ENCODE measurements around the gene TRABD2B. TPM values are rescaled to one million over a fixed set of nuclear protein-coding genes. Genes with fewer than 3 reads are reported as not detected.

Gene TRABD2B
- total and polyA plus RNA-seq, 2 of the 4 experiments (the other 2 are of a cell fraction), result not detected

DNA sequence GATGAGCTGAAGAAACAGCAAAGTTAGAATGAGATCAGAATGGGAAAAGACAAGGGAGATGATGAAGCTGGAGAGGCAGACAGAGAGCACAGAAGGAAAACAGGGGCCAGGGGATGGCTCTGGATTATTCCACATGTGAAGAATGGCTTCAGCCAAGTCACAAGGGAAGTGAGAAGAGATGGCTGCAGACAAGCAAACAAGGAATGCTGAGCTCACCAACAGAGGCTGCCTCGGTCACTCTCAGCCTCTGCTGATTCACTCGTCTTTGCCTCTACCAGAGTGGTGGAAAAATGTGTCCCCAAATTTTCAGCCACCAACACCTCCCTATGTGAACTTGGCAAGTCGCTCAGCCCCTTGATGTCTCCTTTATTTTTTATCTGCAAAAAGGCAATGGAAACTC is 46.7 kb downstream of the TRABD2B start:
- H3K18ac ChIP-seq (ENCODE audit: low read depth, low read length), result no peak overlapping the region
- no peak overlapping the region for H4K5ac ChIP-seq (ENCODE audit: low read depth, low read length)
- ChIA-PET POLR2A (ENCODE audit: unreplicated experiment) (no interaction called here), CTCF (no interaction called here)
- H4K91ac ChIP-seq (ENCODE audit: insufficient read depth, low read depth, low read length), result no peak overlapping the region
- H3K23ac ChIP-seq (ENCODE audit: low read depth, low read length), result no peak overlapping the region
- H3K4ac ChIP-seq (ENCODE audit: low read depth, low read length), result no peak overlapping the region
- no peak overlapping the region for H2BK120ac ChIP-seq (ENCODE audit: low read depth, low read length)
- no peaks in the 10 kb centered on the region for H3K4me1 ChIP-seq (ENCODE audit: control insufficient read depth, insufficient read depth, low read length)
- no peaks in the 10 kb centered on the region for H3K36me3 ChIP-seq (ENCODE audit: control insufficient read depth, insufficient read depth, low read length)
- no peak overlapping the region for H4K8ac ChIP-seq (ENCODE audit: low read depth in 2 of 2, low read length in 2 of 2)
- H3K79me1 ChIP-seq (ENCODE audit: low read depth in 1 of 2, low read length in 2 of 2), result no peaks in the 10 kb centered on the region
- H2BK20ac ChIP-seq (ENCODE audit: low read depth, low read length), result no peak overlapping the region
- H3K9ac ChIP-seq (ENCODE audit: low read depth, low read length), result no peak overlapping the region
- no peak overlapping the region for H3K56ac ChIP-seq (ENCODE audit: extremely low read depth, insufficient read depth, low read length)
- H3K9me3 ChIP-seq (ENCODE audit: control insufficient read depth, insufficient read depth, low read length), result no peaks in the 10 kb centered on the region
- no TSS peak for BruUV-seq (replicated peaks)
- H3K27me3 ChIP-seq (ENCODE audit: control insufficient read depth, insufficient read depth, low read length), result no peaks in the 10 kb centered on the region
- H3K14ac ChIP-seq (replicated peaks; ENCODE audit: low read depth, low read length), result no peak overlapping the region
- no peak for TF ChIP-seq SMC3 (IDR thresholded peaks at IDR 0.05; ENCODE audit: low read depth, low read length)
- TF ChIP-seq MAFK (IDR thresholded peaks at IDR 0.05; ENCODE audit: low read depth, low read length), result no peak
- TF ChIP-seq, protein P1, sequence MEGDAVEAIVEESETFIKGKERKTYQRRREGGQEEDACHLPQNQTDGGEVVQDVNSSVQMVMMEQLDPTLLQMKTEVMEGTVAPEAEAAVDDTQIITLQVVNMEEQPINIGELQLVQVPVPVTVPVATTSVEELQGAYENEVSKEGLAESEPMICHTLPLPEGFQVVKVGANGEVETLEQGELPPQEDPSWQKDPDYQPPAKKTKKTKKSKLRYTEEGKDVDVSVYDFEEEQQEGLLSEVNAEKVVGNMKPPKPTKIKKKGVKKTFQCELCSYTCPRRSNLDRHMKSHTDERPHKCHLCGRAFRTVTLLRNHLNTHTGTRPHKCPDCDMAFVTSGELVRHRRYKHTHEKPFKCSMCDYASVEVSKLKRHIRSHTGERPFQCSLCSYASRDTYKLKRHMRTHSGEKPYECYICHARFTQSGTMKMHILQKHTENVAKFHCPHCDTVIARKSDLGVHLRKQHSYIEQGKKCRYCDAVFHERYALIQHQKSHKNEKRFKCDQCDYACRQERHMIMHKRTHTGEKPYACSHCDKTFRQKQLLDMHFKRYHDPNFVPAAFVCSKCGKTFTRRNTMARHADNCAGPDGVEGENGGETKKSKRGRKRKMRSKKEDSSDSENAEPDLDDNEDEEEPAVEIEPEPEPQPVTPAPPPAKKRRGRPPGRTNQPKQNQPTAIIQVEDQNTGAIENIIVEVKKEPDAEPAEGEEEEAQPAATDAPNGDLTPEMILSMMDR (conservative IDR thresholded peaks at IDR 0.05; ENCODE audit: low read depth, low read length), result no peak
- no peak for TF ChIP-seq MXI1 (IDR thresholded peaks at IDR 0.05; ENCODE audit: borderline replicate concordance, low read depth, low read length)
- no peak for TF ChIP-seq CEBPB (IDR thresholded peaks at IDR 0.05; ENCODE audit: low read depth, low read length)
- TF ChIP-seq BHLHE40 (IDR thresholded peaks at IDR 0.05; ENCODE audit: low read depth, low read length), result no peak
- H2BK5ac ChIP-seq (ENCODE audit: low read depth, low read length, poor library complexity, severe bottlenecking), result no peak overlapping the region
- H3K9me1 ChIP-seq (ENCODE audit: insufficient read depth, low read length), result no peaks in the 10 kb centered on the region
- H2AK5ac ChIP-seq (ENCODE audit: low read depth, low read length), result no peak overlapping the region
- no peak overlapping the region for H3K4me3 ChIP-seq (ENCODE audit: insufficient read depth, low read depth, low read length)
- H2AK9ac ChIP-seq (replicated peaks; ENCODE audit: low read depth, low read length, poor library complexity), result no peak overlapping the region
- in situ Hi-C loops (cut with MboI; ENCODE audit: low sequenced_read_pairs), result no loop called here
- H3K27ac ChIP-seq (ENCODE audit: insufficient read depth, low read length), result no peak overlapping the region
- intact Hi-C loops (cut with micrococcal nuclease), result no loop called here
- ATAC-seq (ENCODE audit: low read depth) (no peak), DNase-seq (no peak)
- H3K4me2 ChIP-seq (ENCODE audit: low read depth, low read length), result no peak overlapping the region
- WGBS, 2 experiments (ENCODE audit: extremely low coverage in 2 of 2, insufficient read length in 1 of 2), result no CpG with 5 or more reads among the region's 3 CpGs
- H2BK15ac ChIP-seq (ENCODE audit: low read depth, low read length), result no peak overlapping the region
- dilution Hi-C loops (cut with HindIII; ENCODE audit: low sequenced_read_pairs, unreplicated experiment), result no loop called here
- no peak overlapping the region for H2AFZ ChIP-seq (replicated peaks; ENCODE audit: low read length, poor library complexity)
- no peaks in the 10 kb centered on the region for H4K20me1 ChIP-seq (ENCODE audit: insufficient read depth, low read length)
